DND-41 (cell line): ENCODE data around the gene LBHD2.

ENCODE experiments used
- CTCF ChIP-seq: IDR thresholded peaks from 2 replicates; pipeline ENCODE4 v1.5.1; 2012; ENCODE audit warnings: borderline replicate concordance, low read length, moderate library complexity, mild to moderate bottlenecking; ENCODE audit not compliant: poor library complexity, severe bottlenecking; ENCODE audit errors: extremely low read depth
- EZH2 ChIP-seq: IDR thresholded peaks from 3 replicates; pipeline ENCODE4 v1.6.1; 2012; ENCODE audit warnings: borderline replicate concordance, low read depth, mild to moderate bottlenecking, moderate library complexity, low read length, inconsistent platforms; ENCODE audit not compliant: severe bottlenecking

- TF ChIP-seq EZH2 (no peak), CTCF (no peak)
These were observed 18.1 kb upstream of the LBHD2 start for GRCh38 chr14:103065861-103066260.
